ENCODE measurements around the gene DUSP16.

The DUSP16 gene

GRCh38 chr12:12467264-12467663 lies 95.4 kb downstream of the DUSP16 start:
- Histone ChIP-seq H3K27me3 (ENCODE audit: insufficient read depth, poor library complexity, severe bottlenecking) (no peaks in the 10 kb centered on the region), H3K27ac (replicated peaks) (peak overlapping the region; percentile 83), H3K4me3 (replicated peaks; ENCODE audit: insufficient read depth, low read length) (no peak overlapping the region)
- no peak for DNase-seq (ENCODE audit: low read depth in 1 of 2, low spot score in 1 of 2)
- no peak for TF ChIP-seq GABPA (IDR thresholded peaks at IDR 0.05; ENCODE audit: low read depth)
- no peak for TF ChIP-seq SPI1 (IDR thresholded peaks at IDR 0.05; ENCODE audit: borderline replicate concordance, low read depth)
- TF ChIP-seq POLR2AphosphoS5 (IDR thresholded peaks at IDR 0.05; ENCODE audit: low read depth): no peak
- TF ChIP-seq, protein P1, sequence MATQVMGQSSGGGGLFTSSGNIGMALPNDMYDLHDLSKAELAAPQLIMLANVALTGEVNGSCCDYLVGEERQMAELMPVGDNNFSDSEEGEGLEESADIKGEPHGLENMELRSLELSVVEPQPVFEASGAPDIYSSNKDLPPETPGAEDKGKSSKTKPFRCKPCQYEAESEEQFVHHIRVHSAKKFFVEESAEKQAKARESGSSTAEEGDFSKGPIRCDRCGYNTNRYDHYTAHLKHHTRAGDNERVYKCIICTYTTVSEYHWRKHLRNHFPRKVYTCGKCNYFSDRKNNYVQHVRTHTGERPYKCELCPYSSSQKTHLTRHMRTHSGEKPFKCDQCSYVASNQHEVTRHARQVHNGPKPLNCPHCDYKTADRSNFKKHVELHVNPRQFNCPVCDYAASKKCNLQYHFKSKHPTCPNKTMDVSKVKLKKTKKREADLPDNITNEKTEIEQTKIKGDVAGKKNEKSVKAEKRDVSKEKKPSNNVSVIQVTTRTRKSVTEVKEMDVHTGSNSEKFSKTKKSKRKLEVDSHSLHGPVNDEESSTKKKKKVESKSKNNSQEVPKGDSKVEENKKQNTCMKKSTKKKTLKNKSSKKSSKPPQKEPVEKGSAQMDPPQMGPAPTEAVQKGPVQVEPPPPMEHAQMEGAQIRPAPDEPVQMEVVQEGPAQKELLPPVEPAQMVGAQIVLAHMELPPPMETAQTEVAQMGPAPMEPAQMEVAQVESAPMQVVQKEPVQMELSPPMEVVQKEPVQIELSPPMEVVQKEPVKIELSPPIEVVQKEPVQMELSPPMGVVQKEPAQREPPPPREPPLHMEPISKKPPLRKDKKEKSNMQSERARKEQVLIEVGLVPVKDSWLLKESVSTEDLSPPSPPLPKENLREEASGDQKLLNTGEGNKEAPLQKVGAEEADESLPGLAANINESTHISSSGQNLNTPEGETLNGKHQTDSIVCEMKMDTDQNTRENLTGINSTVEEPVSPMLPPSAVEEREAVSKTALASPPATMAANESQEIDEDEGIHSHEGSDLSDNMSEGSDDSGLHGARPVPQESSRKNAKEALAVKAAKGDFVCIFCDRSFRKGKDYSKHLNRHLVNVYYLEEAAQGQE (IDR thresholded peaks at IDR 0.05; ENCODE audit: insufficient replicate concordance, low read depth): no peak
- TF ChIP-seq, protein P2, sequence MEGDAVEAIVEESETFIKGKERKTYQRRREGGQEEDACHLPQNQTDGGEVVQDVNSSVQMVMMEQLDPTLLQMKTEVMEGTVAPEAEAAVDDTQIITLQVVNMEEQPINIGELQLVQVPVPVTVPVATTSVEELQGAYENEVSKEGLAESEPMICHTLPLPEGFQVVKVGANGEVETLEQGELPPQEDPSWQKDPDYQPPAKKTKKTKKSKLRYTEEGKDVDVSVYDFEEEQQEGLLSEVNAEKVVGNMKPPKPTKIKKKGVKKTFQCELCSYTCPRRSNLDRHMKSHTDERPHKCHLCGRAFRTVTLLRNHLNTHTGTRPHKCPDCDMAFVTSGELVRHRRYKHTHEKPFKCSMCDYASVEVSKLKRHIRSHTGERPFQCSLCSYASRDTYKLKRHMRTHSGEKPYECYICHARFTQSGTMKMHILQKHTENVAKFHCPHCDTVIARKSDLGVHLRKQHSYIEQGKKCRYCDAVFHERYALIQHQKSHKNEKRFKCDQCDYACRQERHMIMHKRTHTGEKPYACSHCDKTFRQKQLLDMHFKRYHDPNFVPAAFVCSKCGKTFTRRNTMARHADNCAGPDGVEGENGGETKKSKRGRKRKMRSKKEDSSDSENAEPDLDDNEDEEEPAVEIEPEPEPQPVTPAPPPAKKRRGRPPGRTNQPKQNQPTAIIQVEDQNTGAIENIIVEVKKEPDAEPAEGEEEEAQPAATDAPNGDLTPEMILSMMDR (IDR thresholded peaks at IDR 0.05; ENCODE audit: insufficient read depth, low read length): no peak

- Histone ChIP-seq H3K27me3 (ENCODE audit: insufficient read depth, poor library complexity, severe bottlenecking) (no peaks in the 10 kb centered on the region), H3K4me3 (replicated peaks; ENCODE audit: insufficient read depth, low read length) (no peak overlapping the region), H3K27ac (replicated peaks) (peak overlapping the region; percentile 83)
- TF ChIP-seq SPI1 (IDR thresholded peaks at IDR 0.05; ENCODE audit: borderline replicate concordance, low read depth) (no peak), POLR2AphosphoS5 (IDR thresholded peaks at IDR 0.05; ENCODE audit: low read depth) (no peak), GABPA (IDR thresholded peaks at IDR 0.05; ENCODE audit: low read depth) (no peak)
- TF ChIP-seq, protein P2 (IDR thresholded peaks at IDR 0.05; ENCODE audit: insufficient read depth, low read length): no peak
- TF ChIP-seq, protein P1 (IDR thresholded peaks at IDR 0.05; ENCODE audit: insufficient replicate concordance, low read depth): no peak
- peak in 1 of 2 experiments; percentile 32 for DNase-seq (ENCODE audit: low read depth in 1 of 2, low spot score in 1 of 2)
Measured at GRCh38 chr12:12466157-12466556, 96.5 kb downstream of the DUSP16 start.

- TF ChIP-seq, protein P2 (IDR thresholded peaks at IDR 0.05; ENCODE audit: insufficient read depth, low read length): no peak
- TF ChIP-seq POLR2AphosphoS5 (IDR thresholded peaks at IDR 0.05; ENCODE audit: low read depth): no peak
- no peak for TF ChIP-seq GABPA (IDR thresholded peaks at IDR 0.05; ENCODE audit: low read depth)
- H3K4me3 ChIP-seq (replicated peaks; ENCODE audit: insufficient read depth, low read length): no peak overlapping the region
- H3K27me3 ChIP-seq (ENCODE audit: insufficient read depth, poor library complexity, severe bottlenecking): no peaks in the 10 kb centered on the region
- no peak for DNase-seq (ENCODE audit: low read depth in 1 of 2, low spot score in 1 of 2)
- H3K27ac ChIP-seq (replicated peaks): peak overlapping the region; percentile 18; the same call in 1 of the 2 replicates
Measured at GRCh38 chr12:12465522-12465921, 97.1 kb downstream of the DUSP16 start.

- TF ChIP-seq, protein P2 (IDR thresholded peaks at IDR 0.05; ENCODE audit: insufficient read depth, low read length): no peak
- TF ChIP-seq SPI1 (IDR thresholded peaks at IDR 0.05; ENCODE audit: borderline replicate concordance, low read depth): no peak
- no peak for TF ChIP-seq POLR2AphosphoS5 (IDR thresholded peaks at IDR 0.05; ENCODE audit: low read depth)
- TF ChIP-seq, protein P1 (IDR thresholded peaks at IDR 0.05; ENCODE audit: insufficient replicate concordance, low read depth): no peak
- no peak for TF ChIP-seq GABPA (IDR thresholded peaks at IDR 0.05; ENCODE audit: low read depth)
- Histone ChIP-seq H3K27me3 (ENCODE audit: insufficient read depth, poor library complexity, severe bottlenecking) (no peaks in the 10 kb centered on the region), H3K4me3 (replicated peaks; ENCODE audit: insufficient read depth, low read length) (no peak overlapping the region), H3K27ac (replicated peaks) (no peak overlapping the region)
- no peak for DNase-seq (ENCODE audit: low read depth in 1 of 2, low spot score in 1 of 2)
Measured at GRCh38 chr12:12461923-12462315, 100.7 kb downstream of the DUSP16 start.
